HEK293T (cell line): ENCODE measurements around the gene CD79B.
"Not testable (repeated sequence)": the region's sequence is repeated elsewhere in the genome, so short reads cannot be mapped to it uniquely, and the experiment has no call there.

ENCODE experiments used
- CTCF ChIA-PET: fragments of 350-600 bp; formaldehyde crosslinking; extraction: SDS; loops from one replicate; lab custom pipeline; 2021; ENCODE audit warnings: antibody characterized with exemption, inconsistent platforms; lab: Yijun Ruan, JAX
- POLR2A ChIA-PET: fragments of 350-600 bp; formaldehyde crosslinking; extraction: SDS; loops from one replicate; lab custom pipeline; 2020; ENCODE audit warnings: antibody characterized with exemption, inconsistent platforms; lab: Yijun Ruan, JAX
- DNase-seq: peaks from one replicate; pipeline ENCODE4 v3.0.0; 2012; ENCODE audit warnings: mixed read lengths; ENCODE audit errors: extremely low spot score
- BHLHE40 ChIP-seq: fragments of 450-650 bp; IDR thresholded peaks from 2 replicates; pipeline ENCODE4 v1.6.1; 2016; ENCODE audit warnings: mild to moderate bottlenecking, moderate library complexity, borderline replicate concordance
- CTBP1 ChIP-seq: fragments of 450-650 bp; IDR thresholded peaks from 2 replicates; pipeline ENCODE4 v1.6.1; 2016; ENCODE audit warnings: borderline replicate concordance
- FOXA1 ChIP-seq: fragments of 450-650 bp; IDR thresholded peaks from 2 replicates; pipeline ENCODE4 v1.6.1; 2016; ENCODE audit warnings: mild to moderate bottlenecking
- L3MBTL2 ChIP-seq: fragments of 450-650 bp; conservative IDR thresholded peaks from 2 replicates; pipeline ENCODE4 v1.6.1; 2016; ENCODE audit warnings: mild to moderate bottlenecking
- TARDBP ChIP-seq: fragments of 450-650 bp; IDR thresholded peaks from 2 replicates; pipeline ENCODE4 v1.6.1; 2016

CD79B gene

GRCh38 chr17:63903787-63904201, 28.3 kb downstream of the CD79B start:
- TF ChIP-seq L3MBTL2: 0 out of 2 replicates have a peak, but pooled peaks have one; percentile 17
- DNase-seq, POLR2A ChIA-PET: not testable (repeated sequence)
- CTCF ChIA-PET: interaction anchor here (1.2 kb wide), 1 partner anchor 43 kb away, joined by 3 read pairs; no protein-coding TSS in a partner anchor

- CTCF ChIA-PET: interaction anchor here (0.6 to 1.2 kb wide), 4 partner anchors 12 to 126 kb away, joined by 3 to 5 read pairs (median 3); no protein-coding TSS in a partner anchor
- DNase-seq, POLR2A ChIA-PET: not testable (repeated sequence)
Measured at GRCh38 chr17:63901971-63902370, 30.2 kb downstream of the CD79B start.

GRCh38 chr17:63898899-63899798, 33.0 kb downstream of the CD79B start:
- POLR2A ChIA-PET, DNase-seq: not testable (repeated sequence)
- CTCF ChIA-PET: interaction anchor here (1.1 kb wide), 1 partner anchor 9 kb away, joined by 3 read pairs; no protein-coding TSS in a partner anchor

GRCh38 chr17:63896524-63897354, 35.4 kb downstream of the CD79B start, which contains the start of gene CSH1:
CSH1 (minus strand) TSS chr17:63896574; CDS start chr17:63896511, 63 bp downstream.
- DNase-seq, POLR2A ChIA-PET, CTCF ChIA-PET: not testable (repeated sequence)

GRCh38 chr17:63894821-63895220, 37.3 kb downstream of the CD79B start:
- DNase-seq, CTCF ChIA-PET, POLR2A ChIA-PET: not testable (repeated sequence)

- CTCF ChIA-PET, DNase-seq, POLR2A ChIA-PET: not testable (repeated sequence)
Measured at GRCh38 chr17:63894021-63894420, 38.1 kb downstream of the CD79B start.

- DNase-seq, POLR2A ChIA-PET, CTCF ChIA-PET: not testable (repeated sequence)
Measured at GRCh38 chr17:63892316-63893037, 39.7 kb downstream of the CD79B start.

- CTCF ChIA-PET: interaction anchor here (0.5 to 2.2 kb wide), 11 partner anchors 9 to 440 kb away, joined by 3 to 9 read pairs (median 3); partner anchors contain the start of genes CSHL1 and GH1
- POLR2A ChIA-PET, DNase-seq: not testable (repeated sequence)
Measured at GRCh38 chr17:63889026-63889848, 42.9 kb downstream of the CD79B start.

- POLR2A ChIA-PET, DNase-seq, CTCF ChIA-PET: not testable (repeated sequence)
Measured at GRCh38 chr17:63885119-63885518, 47.0 kb downstream of the CD79B start.

- POLR2A ChIA-PET, DNase-seq: not testable (repeated sequence)
- CTCF ChIA-PET: interaction anchor here (0.6 to 0.9 kb wide), 2 partner anchors 38 to 137 kb away, joined by 3 read pairs; partner anchors contain the start of gene ICAM2
Measured at GRCh38 chr17:63882626-63883126, 49.5 kb downstream of the CD79B start.

- TF ChIP-seq FOXA1: no peak
- TF ChIP-seq TARDBP: no peak
- TF ChIP-seq CTBP1: no peak
- TF ChIP-seq BHLHE40: no peak
- peak; percentile 86 for DNase-seq
- ChIA-PET CTCF (interaction anchor here (0.9 to 1.5 kb wide), 3 partner anchors 12 to 24 kb away, joined by 3 to 7 read pairs (median 3); no protein-coding TSS in a partner anchor), POLR2A (no interaction called here)
Measured at GRCh38 chr17:63881935-63882601, 50.1 kb downstream of the CD79B start, which contains the start of gene GH2. GH2 (minus strand) TSS chr17:63881944; CDS start chr17:63881801, 143 bp downstream.

GRCh38 chr17:63881337-63881736, 50.8 kb downstream of the CD79B start:
- CTCF ChIA-PET: interaction anchor here (0.6 to 1.5 kb wide), 5 partner anchors 11 to 180 kb away, joined by 3 to 7 read pairs (median 3); no protein-coding TSS in a partner anchor
- POLR2A ChIA-PET: not testable (repeated sequence)
- DNase-seq: peak; percentile 15
